Cardiac fibroblast (primary cell): ENCODE data around the gene CCDC91.

Experiments
- DNase-seq, 2 donors: peaks; one replicate each; pipeline versions ENCODE4 v3.0.0 to v3.0.0-alpha.2; 2010; ENCODE audit warnings: low read depth in 2 of 2
- H3K4me3 ChIP-seq, 2 donors: replicated peaks in 1 of 2; 1 replicate in 1 of 2; 2 replicates in 1 of 2; pipeline ENCODE4 v1.5.1; 2011; ENCODE audit warnings: low read depth in 2 of 2, low read length in 2 of 2, mild to moderate bottlenecking in 2 of 2, moderate library complexity in 1 of 2
- CTCF ChIP-seq: IDR thresholded peaks from one replicate; pipeline ENCODE4 v1.5.1; 2011; ENCODE audit warnings: low read depth, mild to moderate bottlenecking, low read length, inconsistent platforms

CCDC91 gene

GRCh38 chr12:28223025-28223554 is 32.8 kb downstream of the CCDC91 start:
- DNase-seq = no peak
- no peak for TF ChIP-seq CTCF
- no peak overlapping the region for H3K4me3 ChIP-seq

GRCh38 chr12:28223858-28224257 is 33.6 kb downstream of the CCDC91 start:
- no peak for DNase-seq
- no peak overlapping the region for H3K4me3 ChIP-seq
- TF ChIP-seq CTCF = no peak

GRCh38 chr12:28226705-28227104 is 36.4 kb downstream of the CCDC91 start:
- no peak for TF ChIP-seq CTCF
- no peak overlapping the region for H3K4me3 ChIP-seq
- no peak for DNase-seq

DNA sequence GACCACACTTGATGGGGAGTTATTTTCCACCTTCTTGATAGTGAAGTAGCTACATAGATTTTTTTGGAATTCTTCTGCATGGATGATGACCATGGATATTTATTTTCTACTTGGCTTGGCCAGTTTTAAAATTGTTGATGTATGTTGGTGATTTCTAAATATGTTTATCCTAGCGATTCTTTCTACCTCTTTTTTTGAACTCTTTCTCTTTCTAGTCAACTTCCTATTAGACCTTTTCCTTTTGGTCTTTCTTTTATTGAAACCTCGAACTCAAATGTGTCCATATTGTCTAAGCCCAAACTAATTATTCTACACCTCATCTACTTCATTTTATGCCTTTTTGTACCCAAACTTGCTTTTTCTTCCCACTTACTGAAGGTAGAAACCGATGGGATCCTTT is 37.0 kb downstream of the CCDC91 start:
- no peak for TF ChIP-seq CTCF
- DNase-seq = no peak

DNA sequence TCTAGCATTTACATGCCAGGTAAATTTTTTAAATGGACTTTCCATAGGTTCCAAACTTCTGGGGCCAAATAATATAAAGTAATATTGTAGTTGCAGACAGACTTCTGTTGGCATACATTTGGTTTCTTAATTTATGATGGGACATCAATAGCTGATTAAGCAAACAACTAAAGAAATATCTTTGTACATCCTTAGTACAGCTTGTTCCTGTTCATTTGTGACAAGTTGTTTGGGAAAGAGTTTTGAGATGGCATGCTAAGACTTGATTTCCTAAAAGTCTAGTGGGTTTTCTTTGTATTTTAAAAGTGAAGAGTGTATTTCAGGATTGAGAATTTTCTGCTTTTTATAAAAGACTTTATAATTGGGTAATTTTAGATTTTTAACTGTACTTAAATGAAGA is 41.0 kb downstream of the CCDC91 start:
- no peak overlapping the region for H3K4me3 ChIP-seq
- TF ChIP-seq CTCF = no peak
- no peak for DNase-seq

More for the DNA sequence above, 37.0 kb downstream of the CCDC91 start:
- no peak overlapping the region for H3K4me3 ChIP-seq

GRCh38 chr12:28232211-28232928 is 42.1 kb downstream of the CCDC91 start:
- no peak for DNase-seq
- TF ChIP-seq CTCF = no peak
- H3K4me3 ChIP-seq = no peak overlapping the region

DNA sequence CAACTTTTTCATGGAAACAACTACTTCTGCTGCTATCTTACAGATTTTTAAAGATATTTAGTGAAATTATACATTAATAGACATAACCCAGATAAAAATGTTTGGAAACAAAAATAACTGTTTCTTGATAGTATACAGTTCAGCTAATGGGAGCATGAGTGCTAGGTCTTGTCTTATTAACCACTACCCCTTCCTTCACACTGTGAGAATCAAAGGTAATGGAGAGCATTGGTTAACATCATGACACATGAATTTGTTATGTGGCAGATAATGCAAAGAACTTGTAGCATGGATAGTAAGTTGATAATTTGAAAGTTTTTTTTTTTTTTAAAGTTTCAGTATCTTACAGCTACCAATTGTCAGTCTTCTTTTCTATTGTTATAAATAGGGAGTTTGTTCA is 44.2 kb downstream of the CCDC91 start:
- DNase-seq = no peak
- TF ChIP-seq CTCF = no peak
- no peak overlapping the region for H3K4me3 ChIP-seq
